CD4-positive, alpha-beta T cell (primary cell): ENCODE measurements around the gene CCN5. TPM values are rescaled to one million over a fixed set of nuclear protein-coding genes. Genes with fewer than 3 reads are reported as not detected.

Experiments used
- ATAC-seq: fragments of 200-7000 bp; cut with Tn5 transposase; one replicate; pipeline ENCODE4 v1.10.0; 2022; ENCODE audit warnings: mild to moderate bottlenecking; ENCODE audit not compliant: poor library complexity
- CTCF ChIA-PET: fragments of 350-600 bp; sonication (Branson Sonifier 250); formaldehyde crosslinking; loops from one replicate; lab custom pipeline; 2021; ENCODE audit warnings: antibody characterized with exemption, inconsistent platforms; lab: Charles Lee
- POLR2A ChIA-PET: fragments of 350-600 bp; sonication (Branson Sonifier 250); formaldehyde crosslinking; loops from one replicate; lab custom pipeline; 2021; ENCODE audit warnings: antibody characterized with exemption, inconsistent platforms; lab: Charles Lee
- DNase-seq, 14 experiments: peaks; one replicate each; pipeline ENCODE4 v3.0.0-alpha.2; 2013 to 2020; ENCODE audit warnings: mixed read lengths in 2 of 14
- H3K27ac ChIP-seq, 2 donors: one replicate each; pipeline versions ENCODE4 v1.5.1 to v1.7.0; 2013; ENCODE audit warnings: low read length in 2 of 2, low read depth in 1 of 2, mild to moderate bottlenecking in 1 of 2
- H3K27me3 ChIP-seq, 2 experiments: 1 replicate in 1 of 2; 2 replicates in 1 of 2; pipeline versions ENCODE4 v1.6.1 to v1.7.0; 2013; ENCODE audit warnings: low read length in 2 of 2, control low read depth in 1 of 2, mild to moderate bottlenecking in 1 of 2, moderate library complexity in 1 of 2; ENCODE audit not compliant: insufficient read depth in 2 of 2, control insufficient read depth in 1 of 2
- H3K36me3 ChIP-seq: one replicate; pipeline ENCODE4 v1.6.1; 2013; ENCODE audit warnings: low read length, control low read depth; ENCODE audit not compliant: insufficient read depth
- H3K4me1 ChIP-seq: one replicate; pipeline ENCODE4 v1.6.1; 2013; ENCODE audit warnings: low read length, control low read depth; ENCODE audit not compliant: insufficient read depth
- H3K4me3 ChIP-seq: one replicate; pipeline ENCODE4 v1.5.1; 2013; ENCODE audit warnings: mild to moderate bottlenecking, low read length, moderate library complexity
- H3K9me3 ChIP-seq, 2 experiments: 1 replicate in 1 of 2; 2 replicates in 1 of 2; pipeline versions ENCODE4 v1.6.1 to v1.7.0; 2013; ENCODE audit warnings: low read length in 2 of 2, mild to moderate bottlenecking in 2 of 2, control low read depth in 1 of 2, moderate library complexity in 1 of 2; ENCODE audit not compliant: control insufficient read depth in 1 of 2, insufficient read depth in 1 of 2
- H3K27ac Mint-ChIP-seq: one replicate; pipeline ENCODE4 v1.8.0; 2020; ENCODE audit warnings: mixed read lengths
- H3K27me3 Mint-ChIP-seq: one replicate; pipeline ENCODE4 v1.8.0; 2021; ENCODE audit warnings: mixed read lengths
- H3K36me3 Mint-ChIP-seq: one replicate; pipeline ENCODE4 v1.8.0; 2021; ENCODE audit warnings: low read depth, mixed read lengths
- H3K4me1 Mint-ChIP-seq: one replicate; pipeline ENCODE4 v1.8.0; 2021; ENCODE audit warnings: low read depth, mixed read lengths
- H3K4me3 Mint-ChIP-seq: one replicate; pipeline ENCODE4 v1.8.0; 2020; ENCODE audit warnings: mild to moderate bottlenecking, mixed read lengths
- H3K9me3 Mint-ChIP-seq: one replicate; pipeline ENCODE4 v1.8.0; 2020; ENCODE audit warnings: mixed read lengths
- intact Hi-C, 2 experiments: fragments of 100-400 bp; cut with DNase I in 1 of 2; cut with micrococcal nuclease in 1 of 2; formaldehyde crosslinking; loops; one replicate each; pipeline versions ENCODE4 v1.15.1 to v1.9.0; 2023 to 2025; cut with DNase I, micrococcal nuclease
- total RNA-seq, 174 experiments: library from RNA in 2 of 174; stranded (reverse) in 2 of 174; gene quantifications; one replicate each; pipeline ENCODE4 v1.2.3 and lab custom pipeline; 2021 to 2026
- TF ChIP-seq, protein P1 (sequence below): fragments of 200-600 bp; IDR thresholded peaks from one replicate; pipeline ENCODE4 v1.8.0; 2022; ENCODE audit warnings: antibody characterized with exemption, mild to moderate bottlenecking

CCN5 gene
- total RNA-seq, 2 experiments from 2014 or later: not detected

DNA sequence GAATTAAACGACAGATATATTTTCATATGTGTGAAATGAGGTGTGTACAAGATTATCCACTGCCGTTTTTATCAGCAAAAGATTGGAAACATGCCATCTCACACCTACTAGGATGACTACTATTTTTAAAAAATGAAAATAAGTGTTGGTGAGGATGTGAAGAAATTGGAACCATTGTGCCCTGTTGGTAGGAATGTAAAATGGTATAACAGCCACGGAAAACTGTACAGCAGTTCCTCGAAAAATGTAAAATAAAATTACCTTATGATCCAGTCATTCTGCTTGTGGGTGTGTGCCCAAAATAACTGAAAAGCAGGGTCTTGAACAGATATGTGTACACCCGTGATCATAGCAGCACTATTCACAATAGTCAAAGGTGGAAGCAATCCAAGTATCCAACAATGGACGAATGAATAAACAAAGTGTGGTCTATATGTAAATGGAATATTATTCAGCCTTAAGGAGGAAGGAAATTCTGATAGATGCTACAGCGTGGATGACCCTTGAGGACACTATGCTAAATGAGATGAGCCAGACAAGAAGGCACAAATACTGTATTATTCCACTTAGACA, 27.0 kb upstream of the CCN5 start:
- ATAC-seq (no peak), DNase-seq (no peak)
- no peak overlapping the region for H3K4me3 Mint-ChIP-seq
- H3K27me3 Mint-ChIP-seq: no peaks in the 10 kb centered on the region
- no peaks in the 10 kb centered on the region for H3K9me3 Mint-ChIP-seq
- POLR2A ChIA-PET: no interaction called here
- CTCF ChIA-PET: no interaction called here
- intact Hi-C loops: loop anchor here (5.0 kb wide), 5 partner anchors 36 to 624 kb away; partner anchors contain the start of gene ADA (in 1 of the 2)
- H3K9me3 ChIP-seq: no peaks in the 10 kb centered on the region
- H3K4me3 ChIP-seq: no peak overlapping the region
- H3K27ac ChIP-seq: no peak overlapping the region
- peaks cover 5% of the 10 kb centered on the region for H3K4me1 ChIP-seq
- H3K36me3 ChIP-seq: no peaks in the 10 kb centered on the region
- H3K27me3 ChIP-seq: no peaks in the 10 kb centered on the region
- H3K27ac Mint-ChIP-seq: no peak overlapping the region
- TF ChIP-seq, protein P1, sequence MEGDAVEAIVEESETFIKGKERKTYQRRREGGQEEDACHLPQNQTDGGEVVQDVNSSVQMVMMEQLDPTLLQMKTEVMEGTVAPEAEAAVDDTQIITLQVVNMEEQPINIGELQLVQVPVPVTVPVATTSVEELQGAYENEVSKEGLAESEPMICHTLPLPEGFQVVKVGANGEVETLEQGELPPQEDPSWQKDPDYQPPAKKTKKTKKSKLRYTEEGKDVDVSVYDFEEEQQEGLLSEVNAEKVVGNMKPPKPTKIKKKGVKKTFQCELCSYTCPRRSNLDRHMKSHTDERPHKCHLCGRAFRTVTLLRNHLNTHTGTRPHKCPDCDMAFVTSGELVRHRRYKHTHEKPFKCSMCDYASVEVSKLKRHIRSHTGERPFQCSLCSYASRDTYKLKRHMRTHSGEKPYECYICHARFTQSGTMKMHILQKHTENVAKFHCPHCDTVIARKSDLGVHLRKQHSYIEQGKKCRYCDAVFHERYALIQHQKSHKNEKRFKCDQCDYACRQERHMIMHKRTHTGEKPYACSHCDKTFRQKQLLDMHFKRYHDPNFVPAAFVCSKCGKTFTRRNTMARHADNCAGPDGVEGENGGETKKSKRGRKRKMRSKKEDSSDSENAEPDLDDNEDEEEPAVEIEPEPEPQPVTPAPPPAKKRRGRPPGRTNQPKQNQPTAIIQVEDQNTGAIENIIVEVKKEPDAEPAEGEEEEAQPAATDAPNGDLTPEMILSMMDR: no peak
- H3K36me3 Mint-ChIP-seq: no peaks in the 10 kb centered on the region
- peaks cover 15% of the 10 kb centered on the region for H3K4me1 Mint-ChIP-seq

DNA sequence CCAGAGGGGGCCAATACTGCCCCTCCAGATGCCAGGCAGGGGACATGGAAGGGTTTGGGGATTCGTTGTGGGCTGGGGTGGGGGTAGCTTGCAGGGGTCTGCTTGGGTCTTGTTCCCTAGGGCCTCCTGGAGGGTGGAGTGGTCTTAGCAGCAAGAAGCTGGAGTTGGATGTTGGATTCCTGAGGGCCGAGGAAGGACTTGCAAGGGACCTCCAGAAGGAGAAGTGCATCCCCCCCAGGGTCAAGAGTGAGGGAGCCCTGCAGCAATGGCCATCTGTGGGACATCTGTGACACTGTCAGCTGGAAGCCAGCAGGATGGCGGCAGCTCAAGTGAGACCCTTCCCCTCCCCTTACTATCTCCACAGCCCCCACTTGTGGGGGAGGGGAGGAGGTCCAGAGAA, 25.4 kb upstream of the CCN5 start:
- Histone ChIP-seq H3K9me3 (no peaks in the 10 kb centered on the region), H3K4me3 (no peak overlapping the region), H3K36me3 (no peaks in the 10 kb centered on the region), H3K4me1 (peaks cover 5% of the 10 kb centered on the region), H3K27ac (no peak overlapping the region), H3K27me3 (no peaks in the 10 kb centered on the region)
- no peaks in the 10 kb centered on the region for H3K9me3 Mint-ChIP-seq
- H3K27ac Mint-ChIP-seq: no peak overlapping the region
- DNase-seq: no peak
- no peak overlapping the region for H3K4me3 Mint-ChIP-seq
- TF ChIP-seq, protein P1: no peak
- ChIA-PET POLR2A (interaction anchor here (0.6 kb wide), 1 partner anchor 56 kb away, joined by 3 read pairs; the partner anchor contains the start of gene KCNK15), CTCF (no interaction called here)
- peaks cover 6% of the 10 kb centered on the region for H3K4me1 Mint-ChIP-seq
- H3K27me3 Mint-ChIP-seq: no peaks in the 10 kb centered on the region
- ATAC-seq: no peak
- intact Hi-C loops: loop anchor here (5.0 kb wide), 5 partner anchors 38 to 622 kb away; partner anchors contain the start of gene ADA (in 1 of the 2)
- no peaks in the 10 kb centered on the region for H3K36me3 Mint-ChIP-seq

- H3K9me3 ChIP-seq: no peaks in the 10 kb centered on the region
- no peaks in the 10 kb centered on the region for H3K4me1 ChIP-seq
- Mint-ChIP-seq H3K9me3 (no peaks in the 10 kb centered on the region), H3K36me3 (no peaks in the 10 kb centered on the region), H3K27ac (no peak overlapping the region), H3K27me3 (no peaks in the 10 kb centered on the region), H3K4me3 (no peak overlapping the region), H3K4me1 (no peaks in the 10 kb centered on the region)
- POLR2A ChIA-PET: no interaction called here
- DNase-seq: no peak
- TF ChIP-seq, protein P1: no peak
- CTCF ChIA-PET: no interaction called here
- no peaks in the 10 kb centered on the region for H3K36me3 ChIP-seq
- no peak overlapping the region for H3K4me3 ChIP-seq
- no peaks in the 10 kb centered on the region for H3K27me3 ChIP-seq
- no peak for ATAC-seq
- H3K27ac ChIP-seq: no peak overlapping the region
- intact Hi-C loops: no loop called here
These were observed 24.3 kb upstream of the CCN5 start for GRCh38 chr20:44690781-44691423.
